Subcutaneous adipose tissue (tissue), 4 donors: ENCODE results near the gene NOX3. TPM values are rescaled to one million over a fixed set of nuclear protein-coding genes. Genes with fewer than 3 reads are reported as not detected.

Experiments used
- total RNA-seq, 4 donors: library from RNA; depleted of rRNA; stranded (reverse); fragments of >200 nt; gene quantifications; one replicate each; pipeline ENCODE4 v1.1.0, GENCODE V29; 2016
- TF ChIP-seq, protein P1 (sequence below): fragments of 450-650 bp; IDR thresholded peaks from one replicate; pipeline ENCODE4 v1.5.1; 2016; ENCODE audit warnings: low read depth, mild to moderate bottlenecking, control low read depth, antibody characterized with exemption, moderate library complexity

The NOX3 gene
- total RNA-seq, 4 donors from 2014 or later = not detected

- TF ChIP-seq, protein P1, sequence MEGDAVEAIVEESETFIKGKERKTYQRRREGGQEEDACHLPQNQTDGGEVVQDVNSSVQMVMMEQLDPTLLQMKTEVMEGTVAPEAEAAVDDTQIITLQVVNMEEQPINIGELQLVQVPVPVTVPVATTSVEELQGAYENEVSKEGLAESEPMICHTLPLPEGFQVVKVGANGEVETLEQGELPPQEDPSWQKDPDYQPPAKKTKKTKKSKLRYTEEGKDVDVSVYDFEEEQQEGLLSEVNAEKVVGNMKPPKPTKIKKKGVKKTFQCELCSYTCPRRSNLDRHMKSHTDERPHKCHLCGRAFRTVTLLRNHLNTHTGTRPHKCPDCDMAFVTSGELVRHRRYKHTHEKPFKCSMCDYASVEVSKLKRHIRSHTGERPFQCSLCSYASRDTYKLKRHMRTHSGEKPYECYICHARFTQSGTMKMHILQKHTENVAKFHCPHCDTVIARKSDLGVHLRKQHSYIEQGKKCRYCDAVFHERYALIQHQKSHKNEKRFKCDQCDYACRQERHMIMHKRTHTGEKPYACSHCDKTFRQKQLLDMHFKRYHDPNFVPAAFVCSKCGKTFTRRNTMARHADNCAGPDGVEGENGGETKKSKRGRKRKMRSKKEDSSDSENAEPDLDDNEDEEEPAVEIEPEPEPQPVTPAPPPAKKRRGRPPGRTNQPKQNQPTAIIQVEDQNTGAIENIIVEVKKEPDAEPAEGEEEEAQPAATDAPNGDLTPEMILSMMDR = no peak
Observed at GRCh38 chr6:155404937-155405336, 50.7 kb downstream of the NOX3 start.

DNA sequence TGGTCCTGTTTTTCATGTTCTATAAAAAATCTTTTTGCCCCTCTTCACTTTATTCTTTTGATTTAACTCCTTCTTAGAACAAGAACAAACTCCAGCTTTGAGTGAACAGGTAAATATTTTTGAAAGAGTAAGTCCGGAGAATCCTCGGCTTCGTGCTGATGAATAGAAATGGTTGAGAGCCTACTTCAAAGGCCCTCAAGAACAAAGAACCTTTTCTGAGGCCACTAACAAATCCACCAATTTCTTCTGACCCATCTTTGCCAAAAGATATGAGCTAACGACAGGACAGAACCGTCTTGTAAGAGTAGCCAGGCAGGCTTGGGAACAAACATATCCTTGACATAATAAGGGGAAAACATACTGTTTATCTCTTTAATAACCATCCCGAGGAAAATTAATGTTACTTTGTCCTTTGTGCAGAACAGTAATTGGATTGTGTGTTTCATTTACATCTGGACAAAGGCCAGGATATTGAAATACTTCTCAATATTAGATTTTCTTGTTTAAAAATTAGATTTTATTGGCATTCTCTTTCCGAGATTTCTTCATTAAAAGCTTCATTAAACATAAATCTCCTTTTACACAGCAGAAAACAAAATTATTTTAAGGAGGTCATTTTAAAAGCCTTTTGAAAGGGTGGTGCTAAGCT, 52.9 kb downstream of the NOX3 start:
- TF ChIP-seq, protein P1 = no peak

- TF ChIP-seq, protein P1 = no peak
Observed at GRCh38 chr6:155400654-155400965, 55.0 kb downstream of the NOX3 start.

GRCh38 chr6:155399745-155400653, 55.6 kb downstream of the NOX3 start:
- TF ChIP-seq, protein P1 = no peak

DNA sequence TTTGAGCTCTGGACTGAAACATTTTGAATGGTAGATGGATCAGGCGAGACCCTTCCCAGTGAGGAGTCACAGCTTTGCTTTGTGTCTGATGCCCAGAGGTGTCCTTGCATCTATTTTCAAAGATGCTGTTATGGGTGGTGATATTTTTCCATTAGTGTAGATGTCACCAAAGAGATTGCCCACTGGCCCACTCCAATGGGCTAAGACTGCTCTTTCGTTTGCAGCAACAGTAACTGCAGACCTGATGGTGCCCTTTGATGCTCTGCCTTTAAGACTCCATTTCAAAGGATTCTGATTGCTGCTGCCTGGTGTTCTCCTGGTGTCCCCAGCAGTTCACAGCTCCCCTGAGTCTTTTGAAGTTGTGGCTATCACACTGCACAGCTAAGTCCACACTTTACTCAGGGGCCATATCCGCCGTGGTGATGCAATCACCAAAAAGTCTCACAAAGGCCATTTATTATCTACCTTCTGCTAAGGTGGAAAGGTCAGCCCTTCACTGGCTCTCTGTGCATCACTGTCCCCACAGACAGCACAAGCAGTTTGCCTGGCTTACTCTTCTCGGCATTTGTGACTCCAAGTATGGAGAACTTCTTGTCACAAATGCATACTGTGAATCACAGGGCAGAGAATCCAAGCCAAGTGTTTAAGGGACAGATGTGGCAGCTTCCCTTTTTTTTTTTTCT, 56.4 kb downstream of the NOX3 start:
- TF ChIP-seq, protein P1 = no peak

DNA sequence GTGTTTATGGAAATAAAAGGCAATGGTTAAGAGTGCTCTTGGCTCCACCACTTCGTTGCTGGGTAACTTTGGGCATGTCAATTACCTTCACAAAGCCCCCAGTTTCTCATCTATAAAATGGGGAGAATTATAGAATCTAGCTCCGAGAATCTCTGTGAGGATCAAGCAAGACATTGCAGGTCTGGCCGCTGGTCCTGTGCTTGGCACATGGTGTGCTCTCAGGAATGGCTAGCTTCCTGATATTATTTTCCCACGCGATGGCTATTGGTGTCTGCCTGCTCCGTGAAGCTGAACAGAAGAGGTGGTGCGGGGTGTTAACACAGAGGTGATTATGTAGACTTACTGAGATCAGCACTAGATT, 57.0 kb downstream of the NOX3 start:
- TF ChIP-seq, protein P1 = no peak

DNA sequence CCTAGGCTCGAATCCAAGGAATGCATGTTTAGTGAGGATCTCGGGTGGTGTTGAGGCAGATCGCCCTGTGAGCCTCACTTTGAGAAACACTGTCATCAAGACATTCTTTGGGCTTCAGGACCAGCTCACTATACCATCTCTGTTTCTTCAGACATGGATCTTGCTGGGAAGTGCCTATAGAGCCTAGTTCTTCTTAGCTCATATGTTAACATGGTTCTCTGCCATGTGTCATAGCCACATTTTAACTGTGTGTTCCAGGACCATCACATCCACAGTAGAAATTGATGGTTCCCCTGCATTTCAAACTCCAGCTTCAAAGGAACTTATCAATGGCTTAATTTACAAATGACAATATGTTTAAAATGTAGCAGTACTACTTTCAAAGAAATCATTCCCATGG, 57.4 kb downstream of the NOX3 start:
- TF ChIP-seq, protein P1 = no peak
